ENCODE results near the gene SIGLEC7.

Gene SIGLEC7

DNA sequence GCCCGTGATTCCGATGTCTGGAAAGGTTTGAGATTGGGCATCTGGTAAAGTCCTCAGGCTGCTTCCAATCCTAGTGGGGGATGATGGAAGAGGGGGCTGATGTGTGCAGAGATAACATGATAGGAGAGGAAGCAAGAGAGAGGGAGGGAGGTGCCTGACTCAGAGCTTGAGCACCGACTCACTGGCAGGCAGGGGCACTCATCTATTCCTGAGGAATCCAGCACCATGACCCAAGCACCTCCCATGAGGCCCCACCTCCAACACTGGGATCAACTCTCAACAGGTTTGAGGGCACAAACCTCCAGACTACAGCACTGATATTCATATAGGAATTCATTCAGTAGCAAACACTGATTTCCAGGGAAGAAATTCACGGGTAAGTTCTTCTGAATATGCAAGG lies 23.0 kb upstream of the SIGLEC7 start:
- DNase-seq (ENCODE audit: low spot score) = no peak

DNA sequence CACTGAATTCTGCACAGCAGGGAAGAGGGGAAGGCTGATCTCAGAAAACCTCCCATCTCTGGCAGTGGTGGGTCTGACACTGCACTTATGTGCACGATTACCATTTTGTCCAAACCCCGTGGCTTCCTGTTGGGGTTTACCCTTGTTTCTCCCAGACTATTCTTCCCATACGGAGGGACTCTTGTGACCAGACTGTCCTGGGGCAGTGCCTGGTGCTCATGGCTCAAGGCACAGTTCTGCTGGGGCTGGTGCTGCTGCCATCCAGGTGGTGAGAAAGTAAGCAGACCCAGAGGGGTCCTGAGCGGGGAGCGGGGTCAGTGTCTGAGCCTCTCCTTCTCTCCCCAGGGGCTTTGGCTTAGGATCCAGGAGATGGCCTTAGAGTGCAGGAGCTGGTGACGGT lies 22.5 kb upstream of the SIGLEC7 start:
- DNase-seq (ENCODE audit: low spot score) = no peak

DNA sequence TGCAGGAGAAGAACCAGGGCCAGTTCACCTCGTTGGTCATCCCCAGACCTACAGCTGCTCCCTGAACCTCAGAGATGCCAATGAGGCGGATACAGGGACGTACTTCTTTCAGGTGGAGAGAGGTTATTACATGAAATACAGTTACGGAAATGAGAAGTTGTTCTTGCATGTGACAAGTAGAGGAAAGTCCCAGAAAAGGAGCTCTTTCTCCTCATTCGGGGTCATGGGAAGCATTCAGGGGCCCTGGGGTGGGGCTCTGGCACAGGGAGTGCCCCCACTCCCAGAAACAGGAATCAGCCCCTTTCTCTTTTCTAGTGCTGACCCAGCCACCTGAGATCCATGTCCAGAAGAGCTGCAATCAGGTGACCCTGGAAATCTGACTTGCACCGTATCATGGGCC lies 21.9 kb upstream of the SIGLEC7 start:
- DNase-seq (ENCODE audit: low spot score) = no peak

GRCh38 chr19:51121257-51121656 lies 20.8 kb upstream of the SIGLEC7 start:
- no peak for DNase-seq (ENCODE audit: low spot score)

DNA sequence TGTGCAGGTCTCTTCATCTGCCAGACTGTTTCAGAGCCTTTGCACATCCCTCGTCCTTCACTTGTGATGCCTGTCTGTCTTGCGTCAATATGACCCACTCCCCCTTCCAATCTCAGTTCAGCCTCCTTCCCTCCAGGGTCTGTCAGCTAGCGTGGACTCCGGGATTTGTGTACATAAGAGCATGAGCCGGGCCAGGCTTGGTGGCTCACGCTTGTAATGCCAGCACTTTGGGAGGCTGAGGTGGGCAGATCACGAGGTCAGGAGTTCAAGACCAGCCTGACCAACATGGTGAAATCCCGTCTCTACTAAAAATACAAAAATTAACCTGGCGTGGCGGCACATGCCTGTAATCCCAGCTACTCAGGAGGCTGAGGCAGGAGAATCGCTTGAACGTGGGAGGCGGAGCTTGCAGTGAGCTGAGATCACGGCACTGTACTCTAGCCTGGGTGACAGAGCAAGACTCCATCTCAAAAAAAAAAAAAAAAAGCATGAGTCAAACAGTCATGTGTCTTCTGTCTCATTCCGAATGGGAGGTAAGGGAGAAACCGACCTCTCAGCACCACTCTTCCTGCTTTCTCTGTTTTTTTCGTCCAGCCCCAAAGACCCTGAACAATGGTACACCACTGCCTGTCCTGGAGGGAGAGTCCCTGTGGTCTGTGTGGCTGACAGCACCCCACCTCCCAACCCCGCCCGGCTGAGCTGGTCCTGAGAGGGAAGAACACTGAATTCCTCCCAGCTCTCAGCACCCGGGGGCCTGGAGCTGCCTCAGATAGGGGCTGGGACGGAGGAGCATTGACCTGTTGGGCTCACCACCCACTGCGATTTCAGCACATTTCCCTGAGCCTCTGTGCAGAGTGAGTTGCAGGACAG lies 19.8 kb upstream of the SIGLEC7 start:
- no peak for DNase-seq (ENCODE audit: low spot score)

DNA sequence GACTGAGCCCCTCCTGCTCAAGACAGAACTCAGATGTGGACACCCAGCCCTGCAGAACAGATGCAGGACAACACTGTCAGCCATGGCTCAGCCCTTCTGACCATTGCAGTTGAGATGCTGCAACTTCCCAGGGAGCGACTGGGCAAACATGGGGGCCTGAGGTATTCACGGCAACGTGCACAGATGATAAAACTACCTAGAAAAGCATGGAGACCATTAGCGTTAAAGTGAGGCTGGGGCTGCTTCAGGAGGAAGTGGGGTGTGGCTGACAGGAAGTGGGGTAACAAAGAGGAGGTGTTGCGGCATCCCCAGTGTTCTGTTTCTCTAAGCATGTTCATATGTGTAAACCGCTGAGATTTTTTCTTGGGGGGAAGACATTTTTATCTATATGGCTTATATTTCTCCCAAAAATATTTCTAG lies 18.7 kb upstream of the SIGLEC7 start:
- no peak for DNase-seq (ENCODE audit: low spot score)

DNA sequence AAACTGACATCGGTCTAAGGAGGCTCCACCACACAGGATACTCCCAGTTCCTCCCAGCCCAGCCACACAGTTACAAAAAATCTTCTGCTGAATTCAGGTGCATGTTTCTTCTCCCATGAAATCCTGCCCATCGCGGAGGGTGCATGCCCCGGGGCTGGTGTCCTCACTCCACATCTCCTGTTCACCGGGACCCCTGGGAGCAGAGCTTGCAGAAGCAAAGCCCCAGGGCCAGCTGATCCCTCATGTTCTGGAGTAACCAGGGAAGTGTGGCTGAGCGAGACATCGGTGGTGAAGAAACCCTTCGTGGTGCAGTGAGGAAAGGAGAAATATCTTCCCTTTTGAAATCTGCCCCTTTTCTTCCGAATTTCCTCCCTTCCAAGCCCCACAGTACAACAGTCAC lies 18.3 kb upstream of the SIGLEC7 start:
- no peak for DNase-seq (ENCODE audit: low spot score)

DNA sequence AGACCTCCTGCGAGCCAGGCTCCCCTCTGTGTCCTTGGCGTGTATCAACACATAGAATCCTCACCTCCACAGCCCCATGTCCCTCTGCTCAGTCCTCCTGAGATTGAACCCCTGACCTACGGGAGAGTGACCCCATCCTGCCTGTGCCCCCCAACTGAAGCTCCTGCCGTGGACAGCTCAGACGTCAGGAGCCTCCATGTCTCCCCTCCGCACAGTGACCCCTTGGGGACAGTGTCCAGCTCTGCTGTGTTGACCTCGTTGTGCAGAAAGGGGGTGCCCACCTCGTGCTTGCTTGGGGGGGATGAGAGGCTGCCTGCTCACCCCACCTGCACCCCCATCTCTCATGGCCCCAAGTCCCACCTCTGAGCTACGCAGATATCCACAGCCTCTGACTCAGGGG lies 17.9 kb upstream of the SIGLEC7 start:
- DNase-seq (ENCODE audit: low spot score) = no peak

DNA sequence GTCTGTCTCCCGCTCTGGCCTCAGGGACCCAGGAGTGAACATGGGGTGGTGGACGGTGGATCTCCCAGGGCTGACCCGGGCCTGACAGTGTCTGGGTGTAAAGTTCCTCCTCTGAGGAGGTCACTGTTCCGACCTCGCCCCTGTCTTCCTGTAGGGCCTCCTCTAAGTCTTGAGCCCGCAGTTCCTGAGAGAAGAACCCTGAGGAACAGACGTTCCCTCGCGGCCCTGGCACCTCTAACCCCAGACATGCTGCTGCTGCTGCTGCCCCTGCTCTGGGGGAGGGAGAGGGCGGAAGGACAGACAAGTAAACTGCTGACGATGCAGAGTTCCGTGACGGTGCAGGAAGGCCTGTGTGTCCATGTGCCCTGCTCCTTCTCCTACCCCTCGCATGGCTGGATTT lies 17.4 kb upstream of the SIGLEC7 start, which contains the start of gene SIGLEC9:
Gene SIGLEC9, plus strand, starts transcription at position 178 of the 400 bp plus-strand sequence. Its CDS starts 69 bp downstream, at position 247.
- peak; percentile 29 for DNase-seq (ENCODE audit: low spot score)

DNA sequence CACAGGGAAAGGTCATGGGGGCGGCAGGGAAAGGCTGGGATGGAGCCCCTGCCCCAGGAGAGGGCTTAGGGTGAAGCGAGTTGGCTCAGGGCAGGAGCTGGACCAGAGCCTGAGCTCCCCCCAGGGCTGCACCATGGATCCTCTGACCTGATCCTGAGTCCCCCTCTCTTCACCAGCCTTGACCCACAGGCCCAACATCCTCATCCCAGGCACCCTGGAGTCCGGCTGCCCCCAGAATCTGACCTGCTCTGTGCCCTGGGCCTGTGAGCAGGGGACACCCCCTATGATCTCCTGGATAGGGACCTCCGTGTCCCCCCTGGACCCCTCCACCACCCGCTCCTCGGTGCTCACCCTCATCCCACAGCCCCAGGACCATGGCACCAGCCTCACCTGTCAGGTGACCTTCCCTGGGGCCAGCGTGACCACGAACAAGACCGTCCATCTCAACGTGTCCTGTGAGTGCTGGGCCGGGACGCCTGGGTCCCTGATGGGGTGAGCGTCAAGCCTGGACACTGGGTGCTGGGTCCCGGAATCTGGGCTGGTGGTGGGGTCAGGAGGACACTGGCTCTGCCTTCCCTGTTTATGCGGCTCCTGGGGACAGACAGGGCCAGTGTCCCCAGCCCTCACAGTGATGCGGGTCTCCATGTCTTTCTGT lies 16.6 kb upstream of the SIGLEC7 start:
- no peak for DNase-seq (ENCODE audit: low spot score)

DNA sequence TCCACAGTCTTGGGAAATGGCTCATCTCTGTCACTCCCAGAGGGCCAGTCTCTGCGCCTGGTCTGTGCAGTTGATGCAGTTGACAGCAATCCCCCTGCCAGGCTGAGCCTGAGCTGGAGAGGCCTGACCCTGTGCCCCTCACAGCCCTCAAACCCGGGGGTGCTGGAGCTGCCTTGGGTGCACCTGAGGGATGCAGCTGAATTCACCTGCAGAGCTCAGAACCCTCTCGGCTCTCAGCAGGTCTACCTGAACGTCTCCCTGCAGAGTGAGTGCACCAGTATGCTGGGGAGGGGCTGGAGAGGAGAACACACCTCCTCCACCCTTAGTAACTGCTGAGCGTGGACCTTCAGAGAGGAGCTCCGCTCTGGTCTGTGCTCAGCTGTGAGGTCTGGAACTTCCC lies 15.1 kb upstream of the SIGLEC7 start:
- DNase-seq (ENCODE audit: low spot score) = no peak

- DNase-seq (ENCODE audit: low spot score) = peak; percentile 13
Observed at GRCh38 chr19:51127755-51128154, 14.3 kb upstream of the SIGLEC7 start.

GRCh38 chr19:51128227-51128626 lies 13.9 kb upstream of the SIGLEC7 start:
- DNase-seq (ENCODE audit: low spot score) = no peak

- DNase-seq (ENCODE audit: low spot score) = no peak
Observed at GRCh38 chr19:51129716-51130115, 12.4 kb upstream of the SIGLEC7 start.

- DNase-seq (ENCODE audit: low spot score) = no peak
Observed at GRCh38 chr19:51131780-51132680, 10.1 kb upstream of the SIGLEC7 start.

GRCh38 chr19:51135004-51135403 lies 7.1 kb upstream of the SIGLEC7 start:
- no peak for DNase-seq (ENCODE audit: low spot score)

DNA sequence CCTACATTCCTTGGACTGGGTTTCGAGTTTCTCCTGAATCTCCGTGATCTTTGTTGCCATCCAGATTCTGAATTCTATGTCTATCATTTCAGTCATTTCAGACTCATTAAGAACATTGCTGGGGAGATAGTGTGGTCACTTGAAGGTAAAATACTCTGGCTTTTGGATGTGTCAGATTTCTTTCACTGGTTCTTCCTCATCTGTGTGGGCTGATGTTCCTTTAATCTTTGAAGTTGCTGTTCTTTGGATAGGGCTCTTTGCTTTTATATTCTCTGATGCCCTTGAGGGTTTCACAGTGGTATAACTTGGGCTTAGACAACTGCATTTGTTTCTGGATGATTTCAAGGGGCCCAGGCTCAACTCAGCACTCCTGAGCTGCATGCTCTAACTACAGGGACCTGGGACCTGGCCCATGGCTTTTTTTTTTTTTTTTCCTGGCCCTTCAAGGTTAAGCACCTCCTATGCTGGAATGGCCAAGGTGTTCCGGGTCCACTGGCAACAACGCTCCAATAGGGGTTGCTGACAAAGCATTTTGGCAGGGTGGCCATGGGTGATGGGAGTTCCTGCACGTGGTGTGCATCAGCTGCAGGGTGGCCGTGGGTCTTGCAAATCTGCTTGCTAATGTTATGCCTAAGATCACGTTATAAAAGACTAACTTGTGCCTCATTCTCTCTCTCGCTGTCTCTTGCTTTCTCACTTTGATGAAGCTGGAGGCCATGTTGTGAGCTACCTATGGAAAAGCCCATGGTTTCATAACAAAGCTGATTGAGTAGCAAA lies 5.9 kb upstream of the SIGLEC7 start:
- DNase-seq (ENCODE audit: low spot score) = no peak

DNA sequence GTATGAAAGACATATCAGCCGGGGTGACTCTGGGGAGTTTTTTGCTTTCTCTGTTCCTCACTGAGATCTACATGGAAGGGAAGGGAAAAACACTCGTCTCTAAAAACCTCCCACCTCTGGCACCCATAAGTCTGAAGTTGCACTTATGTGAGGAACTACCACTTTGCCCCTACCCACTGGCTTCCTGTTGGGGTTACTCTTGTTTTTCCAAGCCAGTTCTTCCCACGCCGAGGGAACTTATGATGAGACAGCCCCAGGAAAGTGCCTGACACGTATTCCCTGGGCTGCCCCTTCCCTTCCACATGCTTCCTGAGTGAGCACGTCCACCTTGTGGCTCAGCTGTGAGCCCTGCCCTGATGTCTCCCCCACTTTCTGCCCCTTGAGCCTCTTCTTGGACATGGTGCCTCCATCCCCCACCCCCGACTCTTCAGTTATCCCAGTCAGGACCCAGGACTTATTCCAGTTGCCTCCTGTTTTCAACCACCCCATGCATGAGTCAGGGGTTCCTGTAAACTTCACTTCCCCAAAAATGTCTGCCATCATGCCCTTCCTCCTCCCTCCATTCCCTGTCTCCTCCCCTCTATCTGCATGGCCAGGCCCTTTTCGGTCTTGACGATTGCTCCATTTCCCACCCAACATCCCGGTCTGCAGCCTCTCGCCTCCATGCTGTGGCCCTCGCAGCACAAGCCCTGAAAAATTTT lies 5.1 kb upstream of the SIGLEC7 start:
- DNase-seq (ENCODE audit: low spot score) = no peak

DNA sequence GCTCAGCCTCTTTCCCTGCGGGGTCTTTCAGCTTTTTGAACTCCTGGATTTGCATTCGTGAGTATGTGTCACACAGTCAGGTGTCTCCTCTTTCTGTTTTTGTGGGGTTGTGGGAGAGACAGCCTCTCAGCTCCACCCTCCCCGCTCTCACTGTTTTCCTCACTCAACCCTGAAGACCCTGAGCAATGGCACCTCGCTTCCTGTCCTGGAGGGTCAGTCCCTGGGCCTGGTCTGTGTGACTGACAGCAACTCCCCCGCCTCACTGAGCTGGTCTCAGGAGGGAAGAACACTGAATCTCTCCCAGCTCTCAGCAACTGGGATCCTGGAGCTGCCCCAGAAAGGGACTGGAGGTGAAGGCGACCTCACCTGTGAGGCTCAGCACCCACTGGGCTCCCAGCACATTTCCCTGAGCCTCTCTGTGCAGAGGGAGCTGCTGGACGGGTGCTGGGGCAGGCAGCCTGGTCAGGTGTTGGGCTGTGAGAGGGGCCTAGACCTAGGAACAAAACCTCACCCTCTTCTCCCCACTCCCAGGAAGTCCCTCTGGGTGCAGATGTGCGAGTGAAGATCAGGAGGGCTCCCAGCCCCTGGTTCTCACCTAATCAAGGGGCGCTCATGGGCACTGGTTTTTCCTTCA lies 4.2 kb upstream of the SIGLEC7 start:
- DNase-seq (ENCODE audit: low spot score) = no peak

GRCh38 chr19:51138549-51138979 lies 3.5 kb upstream of the SIGLEC7 start:
- no peak for DNase-seq (ENCODE audit: low spot score)
